ENCODE measurements around the gene MAL. TPM values are rescaled to one million over a fixed set of nuclear protein-coding genes. Genes with fewer than 3 reads are reported as not detected.

MAL gene
- total and polyA plus RNA-seq, 2 of the 13 experiments (the other 11 are each of a cell fraction or from before 2014, with no cell fraction given), result not detected

- TF ChIP-seq PCBP1 (IDR thresholded peaks at IDR 0.05; ENCODE audit: borderline replicate concordance, low read depth, low read length), result no peak
- peak; percentile 71; the same call in 1 of the 2 replicates for TF ChIP-seq ZMYM3 (CRISPR knock-in tag; IDR thresholded peaks at IDR 0.05)
- no peak for TF ChIP-seq ZBTB21 (CRISPR knock-in tag; IDR thresholded peaks at IDR 0.05)
- no peak for TF ChIP-seq ZSCAN31 (CRISPR knock-in tag; IDR thresholded peaks at IDR 0.05; ENCODE audit: low read depth)
- TF ChIP-seq HMGXB4 (CRISPR knock-in tag; IDR thresholded peaks at IDR 0.05; ENCODE audit: borderline replicate concordance in 1 of 2, low read depth in 1 of 2), result 0 out of 4 replicates have a peak, but pooled peaks of 1 of the 2 experiments have one; percentile 12
- TF ChIP-seq HOXA9 (CRISPR knock-in tag; IDR thresholded peaks at IDR 0.05; ENCODE audit: borderline replicate concordance), result no peak
- 0 out of 2 replicates have a peak, but pooled peaks have one; percentile 2 for TF ChIP-seq SALL1 (CRISPR knock-in tag; IDR thresholded peaks at IDR 0.05)
- TF ChIP-seq, protein P1, sequence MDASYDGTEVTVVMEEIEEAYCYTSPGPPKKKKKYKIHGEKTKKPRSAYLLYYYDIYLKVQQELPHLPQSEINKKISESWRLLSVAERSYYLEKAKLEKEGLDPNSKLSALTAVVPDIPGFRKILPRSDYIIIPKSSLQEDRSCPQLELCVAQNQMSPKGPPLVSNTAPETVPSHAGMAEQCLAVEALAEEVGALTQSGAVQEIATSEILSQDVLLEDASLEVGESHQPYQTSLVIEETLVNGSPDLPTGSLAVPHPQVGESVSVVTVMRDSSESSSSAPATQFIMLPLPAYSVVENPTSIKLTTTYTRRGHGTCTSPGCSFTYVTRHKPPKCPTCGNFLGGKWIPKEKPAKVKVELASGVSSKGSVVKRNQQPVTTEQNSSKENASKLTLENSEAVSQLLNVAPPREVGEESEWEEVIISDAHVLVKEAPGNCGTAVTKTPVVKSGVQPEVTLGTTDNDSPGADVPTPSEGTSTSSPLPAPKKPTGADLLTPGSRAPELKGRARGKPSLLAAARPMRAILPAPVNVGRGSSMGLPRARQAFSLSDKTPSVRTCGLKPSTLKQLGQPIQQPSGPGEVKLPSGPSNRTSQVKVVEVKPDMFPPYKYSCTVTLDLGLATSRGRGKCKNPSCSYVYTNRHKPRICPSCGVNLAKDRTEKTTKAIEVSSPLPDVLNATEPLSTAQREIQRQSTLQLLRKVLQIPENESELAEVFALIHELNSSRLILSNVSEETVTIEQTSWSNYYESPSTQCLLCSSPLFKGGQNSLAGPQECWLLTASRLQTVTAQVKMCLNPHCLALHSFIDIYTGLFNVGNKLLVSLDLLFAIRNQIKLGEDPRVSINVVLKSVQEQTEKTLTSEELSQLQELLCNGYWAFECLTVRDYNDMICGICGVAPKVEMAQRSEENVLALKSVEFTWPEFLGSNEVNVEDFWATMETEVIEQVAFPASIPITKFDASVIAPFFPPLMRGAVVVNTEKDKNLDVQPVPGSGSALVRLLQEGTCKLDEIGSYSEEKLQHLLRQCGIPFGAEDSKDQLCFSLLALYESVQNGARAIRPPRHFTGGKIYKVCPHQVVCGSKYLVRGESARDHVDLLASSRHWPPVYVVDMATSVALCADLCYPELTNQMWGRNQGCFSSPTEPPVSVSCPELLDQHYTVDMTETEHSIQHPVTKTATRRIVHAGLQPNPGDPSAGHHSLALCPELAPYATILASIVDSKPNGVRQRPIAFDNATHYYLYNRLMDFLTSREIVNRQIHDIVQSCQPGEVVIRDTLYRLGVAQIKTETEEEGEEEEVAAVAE (CRISPR knock-in tag; IDR thresholded peaks at IDR 0.05; ENCODE audit: borderline replicate concordance), result no peak
- no peak for TF ChIP-seq ZNF24 (IDR thresholded peaks at IDR 0.05)
- peak; percentile 62; the same call in 1 of the 2 replicates for TF ChIP-seq CHD4 (IDR thresholded peaks at IDR 0.05; ENCODE audit: borderline replicate concordance, low read length)
- peak; percentile 98 for TF ChIP-seq ZNF121 (CRISPR knock-in tag; IDR thresholded peaks at IDR 0.05)
- TF ChIP-seq, protein P2, sequence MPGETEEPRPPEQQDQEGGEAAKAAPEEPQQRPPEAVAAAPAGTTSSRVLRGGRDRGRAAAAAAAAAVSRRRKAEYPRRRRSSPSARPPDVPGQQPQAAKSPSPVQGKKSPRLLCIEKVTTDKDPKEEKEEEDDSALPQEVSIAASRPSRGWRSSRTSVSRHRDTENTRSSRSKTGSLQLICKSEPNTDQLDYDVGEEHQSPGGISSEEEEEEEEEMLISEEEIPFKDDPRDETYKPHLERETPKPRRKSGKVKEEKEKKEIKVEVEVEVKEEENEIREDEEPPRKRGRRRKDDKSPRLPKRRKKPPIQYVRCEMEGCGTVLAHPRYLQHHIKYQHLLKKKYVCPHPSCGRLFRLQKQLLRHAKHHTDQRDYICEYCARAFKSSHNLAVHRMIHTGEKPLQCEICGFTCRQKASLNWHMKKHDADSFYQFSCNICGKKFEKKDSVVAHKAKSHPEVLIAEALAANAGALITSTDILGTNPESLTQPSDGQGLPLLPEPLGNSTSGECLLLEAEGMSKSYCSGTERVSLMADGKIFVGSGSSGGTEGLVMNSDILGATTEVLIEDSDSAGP (CRISPR knock-in tag; IDR thresholded peaks at IDR 0.05; ENCODE audit: borderline replicate concordance), result 0 out of 2 replicates have a peak, but pooled peaks have one; percentile 25
- no peak for TF ChIP-seq ZNF619 (CRISPR knock-in tag; IDR thresholded peaks at IDR 0.05)
Observed at GRCh38 chr2:95061119-95061512, 35.6 kb downstream of the MAL start (continued).

Measured in HepG2 (cell line).